ENCODE measurements around the gene CALY. TPM values are rescaled to one million over a fixed set of nuclear protein-coding genes. Genes with fewer than 3 reads are reported as not detected.
A peak's percentile ranks its signal among the peaks of the same experiment; 100 is the strongest.

Gene CALY
- total RNA-seq, 1 experiment from 2014 or later, result not detected

DNA sequence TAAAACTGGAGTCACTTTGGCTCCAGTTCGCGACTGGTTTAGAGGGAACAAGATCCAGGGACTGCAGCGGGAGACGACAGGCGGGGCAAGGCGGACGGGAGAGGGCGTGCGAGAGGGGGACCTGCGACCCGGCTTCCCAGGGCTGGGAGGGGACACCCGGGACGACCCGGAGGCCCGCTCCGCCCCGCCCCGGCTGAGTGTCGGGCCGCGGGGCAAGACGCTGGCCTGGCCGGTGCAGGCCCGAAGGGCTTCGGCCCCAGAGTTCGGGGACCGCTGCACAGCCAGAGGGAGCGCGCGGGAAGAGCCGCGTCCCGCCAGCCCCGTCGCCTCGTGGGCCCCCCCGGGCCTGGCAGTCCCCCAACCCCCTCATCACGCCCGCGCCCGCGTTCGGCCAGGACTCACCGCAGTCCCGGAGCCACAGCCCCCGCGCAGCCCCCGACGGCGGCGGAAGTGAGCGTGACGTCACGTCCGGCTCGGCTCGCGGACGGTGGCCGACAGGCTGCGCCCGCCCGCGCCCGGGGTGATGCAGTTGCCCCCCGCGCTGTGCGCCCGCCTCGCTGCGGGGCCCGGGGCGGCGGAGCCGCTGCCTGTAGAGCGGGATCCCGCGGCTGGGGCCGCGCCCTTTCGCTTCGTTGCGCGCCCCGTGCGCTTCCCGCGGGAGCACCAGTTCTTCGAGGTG is 28.1 kb downstream of the CALY start, which contains the start of the genes TUBGCP2 and ZNF511:
TUBGCP2 (minus strand) TSS at position 452 of the 679 bp plus-strand sequence. CDS start 5,931 bp downstream, outside the sequence.
ZNF511 (plus strand) TSS at position 494 of the 679 bp plus-strand sequence; CDS start at position 524, 30 bp downstream.
- Histone ChIP-seq H3K4me1 (no peaks in the 10 kb centered on the region), H3K27me3 (no peaks in the 10 kb centered on the region), H3K4me3 (peak within 1 kb of the TSS; percentile 84), H3K27ac (peak within 1 kb of the TSS; percentile 75), H3K36me3 (0 out of 2 replicates have a peak, but pooled peaks cover 3% of the 10 kb centered on the region), H3K9me3 (replicated peaks) (no peaks in the 10 kb centered on the region)
- DNase-seq, result peak; percentile 70 to 73

DNA sequence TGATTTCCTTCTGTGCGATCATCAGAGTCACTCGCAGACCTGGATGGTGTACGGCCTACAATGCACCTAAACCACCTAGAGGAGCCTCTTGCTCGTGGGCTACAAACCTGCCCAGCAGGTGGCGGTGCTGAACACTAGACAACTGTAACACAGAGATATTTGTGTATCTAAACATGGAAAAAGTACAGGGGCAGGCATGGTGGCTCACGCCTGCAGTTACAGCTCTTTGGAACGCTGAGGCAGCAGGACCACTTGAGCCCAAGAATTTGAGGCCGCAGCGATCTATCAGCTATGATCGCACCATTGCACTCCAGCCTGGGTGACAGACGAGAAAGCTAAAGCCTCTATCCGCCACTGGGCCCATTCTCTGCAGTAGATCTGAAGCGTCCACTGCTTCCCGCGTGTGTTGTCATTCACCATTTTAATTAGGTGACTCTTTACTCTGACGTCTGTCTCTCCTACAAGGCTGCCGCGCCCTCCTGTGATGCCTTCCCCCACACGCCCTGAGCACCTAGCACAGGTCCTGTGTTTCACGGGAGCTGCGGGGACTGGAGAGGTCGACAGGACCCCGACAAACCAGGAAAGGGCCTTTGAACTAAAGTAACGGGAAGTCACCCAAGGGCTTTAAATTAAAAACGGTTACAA is 28.8 kb downstream of the CALY start:
- H3K27me3 ChIP-seq, result no peaks in the 10 kb centered on the region
- peak overlapping the region; percentile 75 for H3K27ac ChIP-seq
- H3K9me3 ChIP-seq (replicated peaks), result no peaks in the 10 kb centered on the region
- peak; percentile 58 to 68 for DNase-seq
- 0 out of 2 replicates have a peak, but pooled peaks cover 3% of the 10 kb centered on the region for H3K36me3 ChIP-seq
- H3K4me1 ChIP-seq, result no peaks in the 10 kb centered on the region
- peak overlapping the region; percentile 84 for H3K4me3 ChIP-seq

DNA sequence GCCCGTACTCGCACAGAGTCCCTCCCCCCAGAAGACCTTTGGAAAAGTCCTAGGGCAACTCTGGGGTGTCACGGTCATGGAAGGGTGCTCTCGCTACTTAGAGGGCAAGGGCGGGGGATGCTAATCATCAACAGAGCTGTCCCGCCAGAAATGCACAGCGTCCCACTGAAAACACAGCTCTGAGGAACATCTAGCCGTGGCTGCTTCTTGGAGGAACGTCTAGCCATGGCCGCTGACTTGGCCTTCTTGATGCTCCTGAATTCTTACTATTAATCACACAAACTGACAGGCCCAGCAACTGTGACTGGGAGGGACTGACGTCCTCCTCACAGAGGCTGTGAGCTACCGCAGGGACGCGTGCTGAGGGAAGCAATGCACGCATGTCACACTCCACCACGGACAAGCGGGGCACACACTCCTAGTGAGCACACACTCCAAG is 29.7 kb downstream of the CALY start:
- no peak for DNase-seq
- H3K27ac ChIP-seq, result no peak overlapping the region
- no peak overlapping the region for H3K4me3 ChIP-seq
- H3K27me3 ChIP-seq, result no peaks in the 10 kb centered on the region
- H3K9me3 ChIP-seq (replicated peaks), result no peaks in the 10 kb centered on the region
- H3K4me1 ChIP-seq, result no peaks in the 10 kb centered on the region
- 0 out of 2 replicates have a peak, but pooled peaks cover 3% of the 10 kb centered on the region for H3K36me3 ChIP-seq

DNA sequence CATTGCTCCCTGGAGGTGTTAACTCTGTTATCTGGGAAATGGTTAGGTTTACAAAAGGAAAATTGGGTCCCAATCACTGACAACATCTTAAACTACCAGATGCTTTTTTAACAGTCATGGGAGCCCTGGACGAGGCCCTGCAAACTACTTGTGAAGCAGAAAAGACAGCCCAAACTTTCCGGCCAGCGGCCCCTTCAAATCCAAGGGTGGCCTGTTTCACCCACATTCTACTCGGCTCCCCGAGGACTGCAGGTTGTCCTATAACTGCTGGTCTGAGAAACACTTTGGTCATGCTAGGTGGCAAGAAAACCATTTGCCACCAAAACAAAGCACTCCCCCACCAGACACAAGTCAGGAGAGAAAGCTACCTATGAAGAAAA is 30.6 kb downstream of the CALY start:
- Histone ChIP-seq H3K27me3 (no peaks in the 10 kb centered on the region), H3K4me1 (no peaks in the 10 kb centered on the region), H3K4me3 (no peak overlapping the region), H3K27ac (no peak overlapping the region), H3K36me3 (0 out of 2 replicates have a peak, but pooled peaks cover 1% of the 10 kb centered on the region), H3K9me3 (replicated peaks) (no peaks in the 10 kb centered on the region)
- no peak for DNase-seq

DNA sequence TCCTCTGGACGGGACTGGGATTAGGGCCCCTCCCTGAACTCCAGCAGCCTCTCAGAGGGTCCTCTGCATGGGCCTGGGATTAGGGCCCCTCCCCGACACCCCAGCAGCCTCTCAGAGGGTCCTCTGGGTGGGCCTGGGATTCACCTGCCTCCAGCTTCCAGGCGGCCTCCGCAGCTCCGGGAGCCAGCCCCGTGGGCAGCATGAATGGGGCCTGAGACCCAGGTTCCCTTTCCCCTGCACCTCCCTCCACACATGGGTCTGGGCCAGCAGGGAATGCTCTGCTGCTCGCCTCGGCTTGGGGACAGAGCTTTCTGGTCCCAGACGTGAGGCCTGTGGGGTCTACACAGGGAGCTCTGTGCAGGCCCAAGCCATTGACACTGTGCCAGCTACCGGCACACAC is 33.5 kb downstream of the CALY start:
- no peaks in the 10 kb centered on the region for H3K27me3 ChIP-seq
- H3K27ac ChIP-seq, result no peak overlapping the region
- no peaks in the 10 kb centered on the region for H3K36me3 ChIP-seq
- H3K4me1 ChIP-seq, result no peaks in the 10 kb centered on the region
- H3K4me3 ChIP-seq, result no peak overlapping the region
- H3K9me3 ChIP-seq (replicated peaks), result no peaks in the 10 kb centered on the region
- no peak for DNase-seq

DNA sequence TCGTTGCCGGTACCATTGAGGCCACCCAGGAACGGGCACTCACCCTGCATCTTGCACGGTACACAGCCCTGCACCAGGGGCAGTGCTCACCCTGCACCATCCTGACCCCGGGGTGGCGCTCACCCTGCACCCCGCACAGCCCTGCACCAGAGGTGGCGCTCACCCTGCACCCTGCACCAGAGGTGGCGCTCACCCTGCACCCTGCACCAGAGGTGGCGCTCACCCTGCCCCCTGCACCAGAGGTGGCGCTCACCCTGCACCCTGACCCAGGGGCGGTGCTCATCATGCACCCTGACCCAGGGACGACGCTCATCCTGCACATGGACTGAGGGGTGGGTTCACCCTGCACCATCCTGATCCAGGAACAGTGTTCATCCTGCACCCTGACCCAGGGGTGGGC is 34.5 kb downstream of the CALY start:
- Histone ChIP-seq H3K9me3 (replicated peaks) (no peaks in the 10 kb centered on the region), H3K4me3 (no peak overlapping the region), H3K27me3 (no peaks in the 10 kb centered on the region), H3K36me3 (peaks cover 2% of the 10 kb centered on the region; the same call in 1 of the 2 replicates), H3K4me1 (no peaks in the 10 kb centered on the region), H3K27ac (no peak overlapping the region)
- DNase-seq, result no peak

DNA sequence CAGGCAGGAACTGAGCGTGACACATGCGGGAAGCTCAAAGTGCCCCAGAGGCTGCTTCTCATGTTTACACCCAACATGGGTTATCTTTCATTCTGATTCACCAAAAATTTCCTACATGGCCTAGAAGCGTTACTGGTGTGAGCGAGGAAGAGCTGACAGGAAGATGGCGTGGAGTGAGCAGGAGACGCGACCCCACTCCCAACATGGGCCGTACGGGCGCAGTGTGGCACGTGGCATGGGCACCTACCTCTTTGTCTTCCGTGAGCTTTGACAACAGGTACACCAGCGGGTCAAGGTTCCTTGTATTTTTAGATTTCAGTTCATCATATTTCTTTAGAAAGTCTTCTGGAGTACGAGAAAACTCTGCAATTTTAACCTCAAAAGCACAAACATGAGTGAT is 37.0 kb downstream of the CALY start:
- no peak overlapping the region for H3K4me3 ChIP-seq
- no peaks in the 10 kb centered on the region for H3K4me1 ChIP-seq
- H3K27me3 ChIP-seq, result no peaks in the 10 kb centered on the region
- H3K9me3 ChIP-seq (replicated peaks), result no peaks in the 10 kb centered on the region
- H3K36me3 ChIP-seq, result peaks cover 2% of the 10 kb centered on the region; the same call in 1 of the 2 replicates
- DNase-seq, result no peak
- no peak overlapping the region for H3K27ac ChIP-seq

DNA sequence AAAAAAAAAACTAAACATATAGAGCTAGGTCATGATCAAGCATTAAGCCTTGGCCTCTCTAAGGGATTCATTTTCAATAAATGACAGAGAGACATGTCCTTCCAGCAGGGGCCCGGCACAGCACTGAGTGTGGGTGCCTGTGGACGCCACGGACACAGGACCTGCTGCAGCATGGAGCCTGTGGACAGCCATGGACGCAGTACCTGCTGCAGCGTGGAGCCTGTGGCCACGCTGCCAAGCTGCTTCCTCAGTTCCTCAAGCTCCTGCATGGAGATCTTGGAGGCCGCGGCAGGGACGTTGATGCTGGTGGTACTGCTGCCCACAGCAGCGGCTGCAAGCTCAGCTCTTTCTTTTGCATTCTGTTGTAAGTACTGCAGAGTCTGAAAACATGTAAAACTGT is 37.5 kb downstream of the CALY start:
- Histone ChIP-seq H3K4me1 (no peaks in the 10 kb centered on the region), H3K27me3 (no peaks in the 10 kb centered on the region), H3K27ac (no peak overlapping the region), H3K36me3 (peaks cover 2% of the 10 kb centered on the region; the same call in 1 of the 2 replicates), H3K9me3 (replicated peaks) (no peaks in the 10 kb centered on the region), H3K4me3 (no peak overlapping the region)
- DNase-seq, result no peak

DNA sequence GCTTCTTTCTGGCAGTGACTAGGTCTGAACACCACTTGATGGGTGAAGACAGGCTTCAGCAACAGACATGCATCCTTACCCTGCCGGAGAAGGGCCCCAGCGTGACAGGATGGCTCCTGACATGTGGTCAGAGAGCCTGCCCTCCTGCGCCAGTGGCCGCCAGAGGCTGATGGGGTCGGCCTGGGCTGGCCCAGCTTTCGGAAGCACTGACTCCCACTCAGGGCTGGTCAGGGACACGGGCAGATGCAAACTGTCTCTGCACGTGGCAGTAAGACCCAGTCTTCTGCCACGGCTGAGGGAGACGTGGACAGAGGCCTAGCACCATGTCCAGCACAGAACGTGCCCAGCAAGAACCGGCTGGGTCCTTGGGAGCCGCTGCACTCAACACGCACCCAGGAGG is 38.2 kb downstream of the CALY start:
- H3K9me3 ChIP-seq (replicated peaks), result no peaks in the 10 kb centered on the region
- no peak overlapping the region for H3K4me3 ChIP-seq
- H3K4me1 ChIP-seq, result no peaks in the 10 kb centered on the region
- no peak for DNase-seq
- peaks cover 2% of the 10 kb centered on the region; the same call in 1 of the 2 replicates for H3K36me3 ChIP-seq
- H3K27me3 ChIP-seq, result no peaks in the 10 kb centered on the region
- no peak overlapping the region for H3K27ac ChIP-seq

DNA sequence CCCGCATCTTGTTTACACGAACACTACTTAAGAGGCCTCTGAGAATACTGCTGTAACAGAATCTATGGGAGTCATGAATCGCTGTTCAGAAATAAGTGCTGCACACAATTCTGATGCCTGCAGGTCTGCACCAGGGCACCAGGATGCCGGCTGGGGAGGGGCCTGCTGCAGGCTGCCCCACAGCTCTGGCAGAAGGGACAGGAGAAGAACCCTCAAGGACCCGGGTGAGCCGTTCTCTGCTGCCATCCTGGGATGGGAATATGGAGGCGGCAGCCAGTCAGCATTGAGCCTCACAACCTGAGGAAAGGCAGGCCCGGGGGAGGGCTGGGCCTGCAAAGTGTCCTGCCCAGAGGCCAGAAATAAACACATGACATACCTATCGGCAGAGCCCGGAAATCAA is 39.2 kb downstream of the CALY start:
- H3K36me3 ChIP-seq, result peaks cover 8% of the 10 kb centered on the region
- H3K4me3 ChIP-seq, result no peak overlapping the region
- no peaks in the 10 kb centered on the region for H3K4me1 ChIP-seq
- H3K27ac ChIP-seq, result no peak overlapping the region
- H3K27me3 ChIP-seq, result no peaks in the 10 kb centered on the region
- H3K9me3 ChIP-seq (replicated peaks), result no peaks in the 10 kb centered on the region
- no peak for DNase-seq

DNA sequence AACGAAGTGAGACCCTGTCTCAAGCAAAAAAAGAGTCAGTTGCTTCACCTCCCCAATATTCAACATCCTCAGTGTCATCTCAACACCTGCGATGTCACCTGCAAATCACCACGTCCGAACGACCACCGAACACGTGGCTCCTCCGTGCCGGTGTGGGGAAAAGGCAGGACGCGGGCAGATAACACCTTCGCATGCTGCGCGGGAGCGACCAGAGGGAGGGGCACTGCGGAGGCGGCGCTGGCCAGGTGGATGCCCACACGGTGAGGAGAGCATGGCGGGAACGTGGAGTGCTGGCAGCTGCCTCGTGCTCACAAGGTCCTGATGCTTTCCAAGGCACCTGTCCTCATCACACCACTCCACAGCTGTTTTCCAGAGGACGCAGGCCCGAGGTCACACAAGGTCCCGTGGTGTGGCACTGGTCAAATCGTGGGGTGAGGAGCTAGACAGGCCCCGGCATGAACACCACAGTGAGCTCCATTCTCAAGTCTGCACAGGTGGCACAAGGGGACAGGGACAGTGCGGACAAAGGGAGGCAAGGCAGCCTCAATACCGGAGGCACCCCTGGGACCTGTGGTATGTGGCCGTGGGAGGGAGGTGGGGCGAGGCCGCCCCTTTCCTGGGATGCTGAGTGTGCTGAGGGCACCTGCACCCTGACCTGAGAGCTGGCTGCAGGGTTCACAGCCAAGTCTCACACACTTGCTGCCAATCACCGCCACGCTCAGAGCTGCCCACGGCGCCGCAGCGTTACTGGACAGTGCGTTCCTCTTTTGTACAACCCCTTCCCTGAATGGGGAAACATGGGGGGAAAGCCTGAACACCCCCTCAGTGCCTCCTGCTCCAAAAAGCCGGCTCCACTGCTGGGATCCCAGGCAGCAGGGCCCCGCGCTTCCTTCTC is 41.0 kb downstream of the CALY start:
- no peak overlapping the region for H3K27ac ChIP-seq
- peaks cover 9% of the 10 kb centered on the region for H3K36me3 ChIP-seq
- no peak for DNase-seq
- no peaks in the 10 kb centered on the region for H3K27me3 ChIP-seq
- no peak overlapping the region for H3K4me3 ChIP-seq
- no peaks in the 10 kb centered on the region for H3K4me1 ChIP-seq
- H3K9me3 ChIP-seq (replicated peaks), result no peaks in the 10 kb centered on the region

GRCh38 chr10:133294189-133294588 is 42.5 kb downstream of the CALY start:
- H3K36me3 ChIP-seq, result peaks cover 9% of the 10 kb centered on the region
- H3K27me3 ChIP-seq, result no peaks in the 10 kb centered on the region
- no peaks in the 10 kb centered on the region for H3K4me1 ChIP-seq
- H3K4me3 ChIP-seq, result no peak overlapping the region
- no peak overlapping the region for H3K27ac ChIP-seq
- no peak for DNase-seq
- no peaks in the 10 kb centered on the region for H3K9me3 ChIP-seq (replicated peaks)

DNA sequence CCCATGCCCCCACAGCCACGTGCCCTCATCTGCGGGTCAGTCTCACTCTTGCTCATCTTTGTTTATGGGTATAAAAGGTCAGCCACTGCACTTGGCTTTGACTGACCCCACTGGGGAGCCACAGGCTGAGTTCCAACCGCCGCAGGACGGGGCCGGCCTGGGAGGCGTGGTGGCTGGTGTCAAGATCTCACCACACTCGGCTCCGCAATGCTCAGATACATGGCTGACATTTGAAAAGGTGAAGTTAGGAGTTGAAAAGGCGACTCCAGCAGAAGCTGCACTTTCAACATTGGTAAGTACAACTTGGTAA is 42.9 kb downstream of the CALY start:
- DNase-seq, result no peak
- no peaks in the 10 kb centered on the region for H3K4me1 ChIP-seq
- H3K9me3 ChIP-seq (replicated peaks), result no peaks in the 10 kb centered on the region
- H3K27me3 ChIP-seq, result no peaks in the 10 kb centered on the region
- peaks cover 9% of the 10 kb centered on the region for H3K36me3 ChIP-seq
- H3K4me3 ChIP-seq, result no peak overlapping the region
- H3K27ac ChIP-seq, result no peak overlapping the region

GRCh38 chr10:133292919-133293809 is 43.5 kb downstream of the CALY start:
- H3K36me3 ChIP-seq, result peaks cover 9% of the 10 kb centered on the region
- no peaks in the 10 kb centered on the region for H3K27me3 ChIP-seq
- no peaks in the 10 kb centered on the region for H3K9me3 ChIP-seq (replicated peaks)
- no peaks in the 10 kb centered on the region for H3K4me1 ChIP-seq
- no peak overlapping the region for H3K27ac ChIP-seq
- H3K4me3 ChIP-seq, result no peak overlapping the region
- DNase-seq, result no peak
